Neural crest cell (in vitro differentiated cells): ENCODE data around the gene NAE1. TPM values are rescaled to one million over a fixed set of nuclear protein-coding genes. Genes with fewer than 3 reads are reported as not detected.

ENCODE experiments used
- DNase-seq: peaks from one replicate; pipeline ENCODE4 v3.0.0; 2021; ENCODE audit warnings: low read depth, mixed read lengths, low spot score
- H3K27ac Mint-ChIP-seq: one replicate; pipeline ENCODE4 v1.8.0; 2021; ENCODE audit warnings: mild to moderate bottlenecking, mixed read lengths; ENCODE audit not compliant: unreplicated experiment
- H3K27me3 Mint-ChIP-seq: 2 replicates; pipeline ENCODE4 v1.8.0; 2021; ENCODE audit warnings: low read depth, mild to moderate bottlenecking, mixed read lengths
- H3K36me3 Mint-ChIP-seq: 2 replicates; pipeline ENCODE4 v1.8.0; 2021; ENCODE audit warnings: low read depth, mild to moderate bottlenecking, mixed read lengths
- H3K4me1 Mint-ChIP-seq: 2 replicates; pipeline ENCODE4 v1.8.0; 2021; ENCODE audit warnings: mixed read lengths
- H3K4me3 Mint-ChIP-seq: one replicate; pipeline ENCODE4 v1.8.0; 2021; ENCODE audit warnings: mild to moderate bottlenecking, mixed read lengths
- H3K9me3 Mint-ChIP-seq: 2 replicates; pipeline ENCODE4 v1.8.0; 2021; ENCODE audit warnings: mixed read lengths
- CTCF ChIP-seq: fragments of 200-600 bp; sonication (generic); conservative IDR thresholded peaks from 2 replicates; pipeline ENCODE4 v1.5.0; 2021; ENCODE audit warnings: antibody characterized with exemption, mild to moderate bottlenecking
- total RNA-seq: library from RNA; stranded (reverse); gene quantifications from 2 replicates; pipeline ENCODE4 v1.2.1, GENCODE V29; 2021

Gene NAE1
- total RNA-seq, 1 donor from 2014 or later, result 156 TPM

DNA sequence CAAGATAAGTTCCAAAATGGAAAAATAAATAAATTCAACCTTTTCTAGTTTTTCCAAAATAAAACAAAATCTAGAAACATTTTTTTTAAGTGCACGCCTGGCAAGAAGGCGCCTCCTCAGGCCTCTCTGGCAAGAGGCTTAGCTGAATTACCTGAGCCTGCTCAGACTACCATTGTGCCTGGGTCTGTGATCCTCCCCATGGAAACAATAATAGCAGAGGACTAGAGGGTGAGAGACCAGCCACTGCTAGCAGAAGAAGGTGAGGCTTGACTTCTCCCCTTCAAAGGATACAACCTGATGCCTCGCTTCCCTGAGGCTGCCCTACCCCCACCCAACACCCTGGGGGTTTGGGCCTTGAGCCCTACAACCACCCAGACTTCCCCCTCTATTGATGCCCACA is 44.2 kb downstream of the NAE1 start:
- Mint-ChIP-seq H3K27ac (no peak overlapping the region), H3K36me3 (no peaks in the 10 kb centered on the region), H3K27me3 (peaks cover 4% of the 10 kb centered on the region), H3K4me3 (no peak overlapping the region), H3K9me3 (no peaks in the 10 kb centered on the region), H3K4me1 (no peaks in the 10 kb centered on the region)
- TF ChIP-seq CTCF, result no peak
- no peak for DNase-seq

DNA sequence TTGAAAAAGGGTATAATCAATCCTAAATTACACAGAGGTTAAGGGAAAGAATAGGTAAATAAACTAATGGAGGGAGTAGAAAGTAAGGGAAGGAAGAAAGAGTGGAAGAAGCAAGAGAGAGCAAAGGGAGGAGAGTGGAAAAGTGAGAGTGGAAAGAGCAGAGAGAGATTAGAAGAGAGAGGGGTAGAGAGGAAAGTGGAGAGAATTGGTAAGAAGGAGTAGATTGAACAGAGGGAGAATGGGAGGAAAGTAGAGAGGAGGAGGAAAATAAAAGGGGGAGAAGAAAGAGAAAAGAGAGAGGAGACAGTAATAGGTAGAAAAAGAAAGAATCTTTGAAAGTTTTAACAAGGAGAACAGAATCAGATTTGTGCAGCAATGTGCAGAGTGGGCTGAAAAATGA is 54.3 kb downstream of the NAE1 start:
- Mint-ChIP-seq H3K27me3 (no peaks in the 10 kb centered on the region), H3K27ac (no peak overlapping the region), H3K36me3 (no peaks in the 10 kb centered on the region), H3K9me3 (no peaks in the 10 kb centered on the region), H3K4me3 (no peak overlapping the region), H3K4me1 (no peaks in the 10 kb centered on the region)
- no peak for TF ChIP-seq CTCF
- DNase-seq, result no peak

DNA sequence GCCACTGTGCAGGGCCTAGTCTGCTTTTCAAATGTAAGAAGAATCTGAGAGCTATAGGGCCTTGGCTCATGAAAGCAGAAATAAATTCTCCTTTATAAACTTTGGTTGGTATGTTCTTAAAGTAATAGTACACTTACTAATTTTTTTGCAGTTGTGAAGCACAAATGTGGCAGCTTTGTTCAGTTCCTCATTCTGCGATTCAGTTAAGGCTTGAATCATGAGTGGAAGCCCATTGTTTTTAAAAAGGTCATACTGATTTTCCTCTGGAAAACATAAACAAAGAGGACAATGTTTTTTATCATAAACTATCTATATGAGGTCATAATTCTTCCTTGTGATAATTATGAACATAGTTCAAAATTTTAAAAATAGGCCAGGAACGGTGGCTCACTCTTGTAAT is 55.8 kb downstream of the NAE1 start:
- DNase-seq, result no peak
- no peaks in the 10 kb centered on the region for H3K4me1 Mint-ChIP-seq

GRCh38 chr16:66758086-66758485 is 72.7 kb downstream of the NAE1 start:
- no peak overlapping the region for H3K4me3 Mint-ChIP-seq
- no peaks in the 10 kb centered on the region for H3K9me3 Mint-ChIP-seq
- H3K27ac Mint-ChIP-seq, result no peak overlapping the region
- no peaks in the 10 kb centered on the region for H3K36me3 Mint-ChIP-seq
- no peak for TF ChIP-seq CTCF
- H3K4me1 Mint-ChIP-seq, result no peaks in the 10 kb centered on the region
- H3K27me3 Mint-ChIP-seq, result peaks cover 12% of the 10 kb centered on the region
- no peak for DNase-seq

More for the DNA sequence above, 55.8 kb downstream of the NAE1 start:
- no peak for TF ChIP-seq CTCF
- Mint-ChIP-seq H3K27ac (no peak overlapping the region), H3K27me3 (no peaks in the 10 kb centered on the region), H3K9me3 (no peaks in the 10 kb centered on the region), H3K4me3 (no peak overlapping the region), H3K36me3 (no peaks in the 10 kb centered on the region)

DNA sequence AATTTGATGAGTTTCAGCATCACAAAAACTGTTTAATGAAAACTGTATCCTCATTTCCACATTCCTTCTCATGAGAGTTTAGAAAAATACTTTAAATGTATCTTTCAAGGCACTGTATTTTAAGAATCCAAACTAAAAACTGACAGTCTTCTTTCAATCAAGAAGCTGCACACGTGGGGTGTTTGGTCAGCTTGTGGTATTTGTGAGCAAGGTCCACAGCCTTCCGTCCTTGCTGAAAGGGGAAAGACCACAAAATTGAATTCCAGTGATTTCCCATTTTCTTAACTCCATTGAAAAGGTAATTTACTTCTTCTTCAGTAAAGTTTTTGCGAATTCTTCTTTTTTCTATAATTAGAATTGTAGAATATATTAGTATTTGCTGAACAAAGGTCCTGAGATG is 76.0 kb downstream of the NAE1 start:
- Mint-ChIP-seq H3K4me3 (no peak overlapping the region), H3K27me3 (peaks cover 17% of the 10 kb centered on the region), H3K4me1 (peaks cover 19% of the 10 kb centered on the region), H3K36me3 (peaks cover 3% of the 10 kb centered on the region), H3K27ac (no peak overlapping the region), H3K9me3 (no peaks in the 10 kb centered on the region)
- DNase-seq, result no peak
- TF ChIP-seq CTCF, result no peak

DNA sequence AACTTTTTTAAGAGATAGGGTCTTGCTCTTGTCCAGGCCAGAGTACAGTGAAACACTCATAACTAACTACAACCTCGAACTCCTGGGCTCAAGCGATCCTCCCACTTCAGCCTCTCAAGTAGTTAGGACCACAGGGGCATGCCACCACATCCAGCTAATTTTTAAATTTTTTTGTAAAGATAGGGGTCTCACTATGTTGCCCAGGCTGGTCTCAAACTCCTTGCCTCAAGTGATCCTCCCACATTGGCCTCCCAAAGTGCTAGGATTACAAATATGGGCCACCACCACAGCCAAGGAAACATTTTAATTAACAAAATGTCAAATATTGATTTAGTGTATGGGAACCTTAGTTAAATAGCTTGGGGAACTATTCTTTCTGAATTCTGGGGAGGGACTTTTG is 76.6 kb downstream of the NAE1 start:
- H3K4me3 Mint-ChIP-seq, result no peak overlapping the region
- H3K36me3 Mint-ChIP-seq, result peaks cover 3% of the 10 kb centered on the region
- DNase-seq, result no peak
- no peak for TF ChIP-seq CTCF
- no peak overlapping the region for H3K27ac Mint-ChIP-seq
- peaks cover 17% of the 10 kb centered on the region for H3K27me3 Mint-ChIP-seq
- H3K4me1 Mint-ChIP-seq, result peaks cover 25% of the 10 kb centered on the region
- H3K9me3 Mint-ChIP-seq, result no peaks in the 10 kb centered on the region
